Measurements from ENCODE around the gene SPTLC2. TPM values are rescaled to one million over a fixed set of nuclear protein-coding genes. Genes with fewer than 3 reads are reported as not detected.
"Not testable (repeated sequence)": the region's sequence is repeated elsewhere in the genome, so short reads cannot be mapped to it uniquely, and the experiment has no call there.

The SPTLC2 gene
- total and polyA plus RNA-seq, 2 donors (not counting 1 experiment from before 2014, with no cell fraction given): 22.8 to 25.9 TPM

DNA sequence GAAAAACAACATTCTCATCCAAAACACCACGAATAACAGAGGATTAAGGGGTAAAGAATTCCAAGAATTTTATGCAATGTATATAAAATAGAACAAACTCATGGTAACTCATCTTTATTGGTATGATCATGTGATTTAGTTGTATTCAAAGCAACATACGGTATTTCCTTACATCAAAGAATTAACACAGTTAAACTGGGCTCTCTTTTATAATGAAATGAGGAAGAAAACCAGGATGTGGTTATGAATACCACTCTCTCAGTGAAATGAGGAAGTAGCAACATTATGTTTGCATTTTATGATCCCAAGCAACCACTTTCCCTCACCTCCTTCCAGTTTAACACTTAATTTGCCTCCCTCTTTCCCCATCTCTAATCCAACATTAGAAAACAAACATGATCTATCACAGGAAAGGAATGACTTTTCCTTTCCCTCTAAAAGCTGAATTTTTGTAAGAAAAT lies 22.9 kb downstream of the SPTLC2 start:
- no peak overlapping the region for H3K4me3 ChIP-seq (replicated peaks in 1 of 4; ENCODE audit: control extremely low read depth in 1 of 4, insufficient read depth in 1 of 4, low read depth in 3 of 4, low read length in 4 of 4)
- H3K27ac ChIP-seq (ENCODE audit: insufficient read depth, low read length): peak overlapping the region; percentile 11
- H3K9ac ChIP-seq (ENCODE audit: insufficient read depth, low read length): no peak overlapping the region
- peaks cover 19% of the 10 kb centered on the region for H3K79me2 ChIP-seq (ENCODE audit: control insufficient read depth, insufficient read depth, low read length)
- no peaks in the 10 kb centered on the region for H4K20me1 ChIP-seq (ENCODE audit: control insufficient read depth, extremely low read depth, insufficient read depth, low read length)
- no peaks in the 10 kb centered on the region for H3K27me3 ChIP-seq (ENCODE audit: control insufficient read depth, insufficient read depth, low read length)
- H3K4me2 ChIP-seq (ENCODE audit: extremely low read depth, insufficient read depth, low read length): peak overlapping the region; percentile 19
- no peaks in the 10 kb centered on the region for H3K9me3 ChIP-seq (ENCODE audit: control insufficient read depth, insufficient read depth, low read depth, low read length)
- peak in 1 of 2 donors; percentile 49 for DNase-seq (ENCODE audit: low read depth in 2 of 2)
- peaks cover 3% of the 10 kb centered on the region for H3K36me3 ChIP-seq (ENCODE audit: control insufficient read depth, insufficient read depth, low read length)
- no peak for TF ChIP-seq EZH2 (IDR thresholded peaks at IDR 0.05; ENCODE audit: low read length, missing control alignments)
- TF ChIP-seq, protein P1, sequence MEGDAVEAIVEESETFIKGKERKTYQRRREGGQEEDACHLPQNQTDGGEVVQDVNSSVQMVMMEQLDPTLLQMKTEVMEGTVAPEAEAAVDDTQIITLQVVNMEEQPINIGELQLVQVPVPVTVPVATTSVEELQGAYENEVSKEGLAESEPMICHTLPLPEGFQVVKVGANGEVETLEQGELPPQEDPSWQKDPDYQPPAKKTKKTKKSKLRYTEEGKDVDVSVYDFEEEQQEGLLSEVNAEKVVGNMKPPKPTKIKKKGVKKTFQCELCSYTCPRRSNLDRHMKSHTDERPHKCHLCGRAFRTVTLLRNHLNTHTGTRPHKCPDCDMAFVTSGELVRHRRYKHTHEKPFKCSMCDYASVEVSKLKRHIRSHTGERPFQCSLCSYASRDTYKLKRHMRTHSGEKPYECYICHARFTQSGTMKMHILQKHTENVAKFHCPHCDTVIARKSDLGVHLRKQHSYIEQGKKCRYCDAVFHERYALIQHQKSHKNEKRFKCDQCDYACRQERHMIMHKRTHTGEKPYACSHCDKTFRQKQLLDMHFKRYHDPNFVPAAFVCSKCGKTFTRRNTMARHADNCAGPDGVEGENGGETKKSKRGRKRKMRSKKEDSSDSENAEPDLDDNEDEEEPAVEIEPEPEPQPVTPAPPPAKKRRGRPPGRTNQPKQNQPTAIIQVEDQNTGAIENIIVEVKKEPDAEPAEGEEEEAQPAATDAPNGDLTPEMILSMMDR (conservative IDR thresholded peaks at IDR 0.05 in 1 of 2, IDR thresholded peaks at IDR 0.05 in 1 of 2; ENCODE audit: low read depth in 1 of 2, low read length in 2 of 2): no peak
- no peak overlapping the region for H2AFZ ChIP-seq (ENCODE audit: low read length)
- peaks cover 2% of the 10 kb centered on the region for H3K4me1 ChIP-seq (ENCODE audit: control insufficient read depth, extremely low read depth, insufficient read depth, low read length)

DNA sequence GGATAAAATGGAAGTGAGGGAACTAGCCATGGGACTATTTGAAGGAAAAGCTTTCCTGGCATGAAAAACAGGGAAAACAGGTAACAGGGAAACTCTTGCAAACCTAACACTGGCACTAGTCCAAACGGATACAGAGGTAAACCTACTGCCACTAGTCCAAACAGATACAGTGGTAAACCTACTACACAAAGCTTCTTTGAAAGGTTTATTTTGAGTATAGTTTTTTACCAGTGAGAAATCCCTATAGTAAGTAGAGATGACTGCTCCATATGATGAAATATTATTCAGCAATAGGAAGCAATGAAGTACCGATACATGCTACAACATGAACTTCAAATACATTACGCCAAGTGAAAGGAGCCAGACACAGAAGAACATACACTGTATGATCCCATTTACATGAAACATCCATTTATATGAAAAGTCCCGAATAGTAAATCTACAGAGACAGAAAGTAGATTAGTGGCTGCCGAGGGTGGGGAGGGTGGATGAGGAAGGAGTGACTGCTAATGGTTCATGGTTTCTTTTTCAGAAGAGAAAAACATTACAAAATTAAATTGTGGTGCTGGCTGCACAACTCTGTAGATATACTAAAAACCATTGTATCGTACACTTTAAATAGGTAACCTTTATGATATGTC lies 25.5 kb downstream of the SPTLC2 start:
- no peak for TF ChIP-seq EZH2 (IDR thresholded peaks at IDR 0.05; ENCODE audit: low read length, missing control alignments)
- TF ChIP-seq, protein P1 (conservative IDR thresholded peaks at IDR 0.05 in 1 of 2, IDR thresholded peaks at IDR 0.05 in 1 of 2; ENCODE audit: low read depth in 1 of 2, low read length in 2 of 2): no peak
- Histone ChIP-seq H3K9me3 (ENCODE audit: control insufficient read depth, insufficient read depth, low read depth, low read length) (no peaks in the 10 kb centered on the region), H3K9ac (ENCODE audit: insufficient read depth, low read length) (no peak overlapping the region), H3K4me3 (replicated peaks in 1 of 4; ENCODE audit: control extremely low read depth in 1 of 4, insufficient read depth in 1 of 4, low read depth in 3 of 4, low read length in 4 of 4) (no peak overlapping the region), H2AFZ (ENCODE audit: low read length) (no peak overlapping the region), H3K27me3 (ENCODE audit: control insufficient read depth, insufficient read depth, low read length) (no peaks in the 10 kb centered on the region), H3K4me2 (ENCODE audit: extremely low read depth, insufficient read depth, low read length) (no peak overlapping the region), H3K79me2 (ENCODE audit: control insufficient read depth, insufficient read depth, low read length) (peaks cover 21% of the 10 kb centered on the region), H3K27ac (ENCODE audit: insufficient read depth, low read length) (no peak overlapping the region), H4K20me1 (ENCODE audit: control insufficient read depth, extremely low read depth, insufficient read depth, low read length) (no peaks in the 10 kb centered on the region), H3K4me1 (ENCODE audit: control insufficient read depth, extremely low read depth, insufficient read depth, low read length) (no peaks in the 10 kb centered on the region), H3K36me3 (ENCODE audit: control insufficient read depth, insufficient read depth, low read length) (peaks cover 3% of the 10 kb centered on the region)
- no peak for DNase-seq (ENCODE audit: low read depth in 2 of 2)

DNA sequence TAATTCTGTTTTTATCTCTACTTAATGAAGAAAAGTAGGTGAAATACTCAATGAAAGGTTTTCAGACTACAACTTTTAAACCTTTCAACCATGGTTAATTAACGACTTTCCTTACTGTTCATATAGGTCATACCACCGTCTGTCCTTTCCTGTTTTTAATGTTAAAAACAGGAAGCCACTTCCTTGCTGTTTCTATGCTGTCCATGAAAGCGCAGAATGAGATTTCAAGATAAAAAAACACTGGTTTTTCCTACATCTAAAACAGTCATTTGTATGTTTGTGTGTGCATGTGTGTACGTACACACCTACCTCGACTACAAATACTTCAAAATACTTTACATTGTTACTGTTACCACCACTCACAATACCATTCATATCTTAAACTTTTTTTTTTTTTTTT lies 27.3 kb downstream of the SPTLC2 start:
- Histone ChIP-seq H3K36me3 (ENCODE audit: control insufficient read depth, insufficient read depth, low read length) (no peaks in the 10 kb centered on the region), H3K27ac (ENCODE audit: insufficient read depth, low read length) (no peak overlapping the region), H2AFZ (ENCODE audit: low read length) (no peak overlapping the region), H3K4me3 (replicated peaks in 1 of 4; ENCODE audit: control extremely low read depth in 1 of 4, insufficient read depth in 1 of 4, low read depth in 3 of 4, low read length in 4 of 4) (no peak overlapping the region), H3K9me3 (ENCODE audit: control insufficient read depth, insufficient read depth, low read depth, low read length) (no peaks in the 10 kb centered on the region), H3K79me2 (ENCODE audit: control insufficient read depth, insufficient read depth, low read length) (peaks cover 29% of the 10 kb centered on the region), H3K27me3 (ENCODE audit: control insufficient read depth, insufficient read depth, low read length) (no peaks in the 10 kb centered on the region), H3K4me1 (ENCODE audit: control insufficient read depth, extremely low read depth, insufficient read depth, low read length) (no peaks in the 10 kb centered on the region), H3K4me2 (ENCODE audit: extremely low read depth, insufficient read depth, low read length) (no peak overlapping the region), H4K20me1 (ENCODE audit: control insufficient read depth, extremely low read depth, insufficient read depth, low read length) (no peaks in the 10 kb centered on the region), H3K9ac (ENCODE audit: insufficient read depth, low read length) (no peak overlapping the region)
- no peak for TF ChIP-seq EZH2 (IDR thresholded peaks at IDR 0.05; ENCODE audit: low read length, missing control alignments)
- TF ChIP-seq, protein P1 (conservative IDR thresholded peaks at IDR 0.05 in 1 of 2, IDR thresholded peaks at IDR 0.05 in 1 of 2; ENCODE audit: low read depth in 1 of 2, low read length in 2 of 2): no peak
- DNase-seq (ENCODE audit: low read depth in 2 of 2): no peak

DNA sequence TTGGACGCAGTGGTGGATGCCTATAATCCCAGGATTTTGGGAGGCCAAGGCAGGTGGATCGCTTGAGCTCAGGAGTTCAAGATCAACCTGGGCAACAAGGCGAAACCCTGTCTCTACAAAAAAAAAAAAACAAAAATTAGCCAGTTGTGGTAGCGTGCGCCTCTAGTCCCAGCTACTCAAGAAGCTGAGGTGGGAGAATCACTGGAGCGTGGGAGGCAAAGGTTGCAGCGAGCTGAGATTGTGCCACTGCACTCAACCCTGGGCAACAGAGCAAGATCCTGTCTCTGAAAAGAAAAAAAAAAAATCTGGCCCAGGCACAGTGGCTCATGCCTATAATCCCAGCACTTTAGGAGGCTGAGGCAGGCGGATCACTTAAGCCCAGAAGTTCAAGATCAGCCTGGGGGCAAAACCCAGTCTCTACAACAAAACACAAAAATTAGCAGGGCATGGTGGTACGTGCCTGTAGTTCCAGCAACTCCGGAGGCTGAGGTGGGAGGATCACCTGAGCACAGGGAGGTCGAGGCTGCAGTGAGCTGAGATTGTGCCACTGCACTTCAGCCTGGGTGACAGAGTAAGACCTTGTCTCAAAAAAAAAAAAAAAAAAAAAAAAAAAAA lies 27.9 kb downstream of the SPTLC2 start:
- H3K27me3 ChIP-seq (ENCODE audit: control insufficient read depth, insufficient read depth, low read length); H3K4me3 ChIP-seq (replicated peaks in 1 of 4; ENCODE audit: control extremely low read depth in 1 of 4, insufficient read depth in 1 of 4, low read depth in 3 of 4, low read length in 4 of 4); DNase-seq (ENCODE audit: low read depth in 2 of 2); H2AFZ ChIP-seq (ENCODE audit: low read length); H3K9me3 ChIP-seq (ENCODE audit: control insufficient read depth, insufficient read depth, low read depth, low read length); H3K4me2 ChIP-seq (ENCODE audit: extremely low read depth, insufficient read depth, low read length); H3K27ac ChIP-seq (ENCODE audit: insufficient read depth, low read length); H3K9ac ChIP-seq (ENCODE audit: insufficient read depth, low read length); H4K20me1 ChIP-seq (ENCODE audit: control insufficient read depth, extremely low read depth, insufficient read depth, low read length); H3K4me1 ChIP-seq (ENCODE audit: control insufficient read depth, extremely low read depth, insufficient read depth, low read length); H3K36me3 ChIP-seq (ENCODE audit: control insufficient read depth, insufficient read depth, low read length): not testable (repeated sequence)
- H3K79me2 ChIP-seq (ENCODE audit: control insufficient read depth, insufficient read depth, low read length): peaks cover 32% of the 10 kb centered on the region

Measured in fibroblast of lung (primary cell).